ENCODE data around the gene RNF17. TPM values are rescaled to one million over a fixed set of nuclear protein-coding genes. Genes with fewer than 3 reads are reported as not detected.

The RNF17 gene
- total and polyA plus RNA-seq, 12 donors = 0.13 to 0.14 TPM; not detected in 10

- no peak overlapping the region for H3K4me3 ChIP-seq
- H3K27me3 ChIP-seq = peaks cover 0 to 3% (median 0%) of the 10 kb centered on the region in 7 donors
- no peaks in the 10 kb centered on the region for H3K4me1 ChIP-seq
- no peaks in the 10 kb centered on the region for H3K9me3 ChIP-seq
- no peak for ATAC-seq
- 68 to 89% methylated on average over 9 of the region's 9 CpGs for WGBS, 2 donors
- H3K27ac ChIP-seq = no peak overlapping the region
- no peaks in the 10 kb centered on the region for H3K36me3 ChIP-seq
- no peak for DNase-seq
- TF ChIP-seq CTCF (IDR thresholded peaks at IDR 0.05) = no peak
- intact Hi-C loops (cut with DNase I) = no loop called here
Observed at GRCh38 chr13:24842549-24843274, 78.7 kb downstream of the RNF17 start.

DNA sequence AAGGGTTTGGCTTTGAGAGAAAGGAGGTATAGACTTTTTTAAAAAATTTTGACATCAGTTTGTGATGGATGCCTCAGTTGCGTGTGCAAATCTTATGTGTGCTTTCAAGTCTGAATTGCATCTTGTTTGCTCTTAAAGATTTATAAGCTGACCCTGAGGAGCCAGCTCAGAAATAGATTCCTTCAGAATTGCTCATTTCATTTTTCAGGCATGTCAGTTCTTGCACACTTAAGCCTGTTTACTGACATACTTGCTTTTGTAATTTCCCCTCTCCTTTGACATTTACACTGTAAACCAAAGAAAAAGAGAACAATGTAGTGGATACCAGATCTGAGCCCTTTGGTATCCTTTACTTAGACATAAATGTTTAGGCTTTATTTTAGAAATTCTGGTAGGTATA, 87.6 kb downstream of the RNF17 start:
- Histone ChIP-seq H3K9me3 (no peaks in the 10 kb centered on the region), H3K4me1 (peaks cover 0 to 6% (median 0%) of the 10 kb centered on the region in 9 donors), H3K27me3 (peaks cover 0 to 7% (median 0%) of the 10 kb centered on the region in 7 donors), H3K27ac (no peak overlapping the region), H3K4me3 (no peak overlapping the region), H3K36me3 (no peaks in the 10 kb centered on the region)
- DNase-seq (no peak), ATAC-seq (no peak)
- 53 to 72% methylated on average over 1 of the region's 1 CpG for WGBS, 2 donors
- intact Hi-C loops (cut with DNase I) = loop anchor here in 1 of 10 donors (10.0 kb wide), 1 partner anchor 123 kb away; no protein-coding TSS in a partner anchor
- TF ChIP-seq CTCF (IDR thresholded peaks at IDR 0.05) = no peak

GRCh38 chr13:24854311-24854710, 90.3 kb downstream of the RNF17 start:
- DNase-seq = no peak
- H3K27ac ChIP-seq = no peak overlapping the region
- intact Hi-C loops (cut with DNase I) = loop anchor here in 1 of 10 donors (10.0 kb wide), 1 partner anchor 120 kb away; no protein-coding TSS in a partner anchor
- H3K36me3 ChIP-seq = no peaks in the 10 kb centered on the region
- ATAC-seq = no peak
- H3K9me3 ChIP-seq = no peaks in the 10 kb centered on the region
- no peak for TF ChIP-seq CTCF (IDR thresholded peaks at IDR 0.05)
- H3K4me1 ChIP-seq = peaks cover 0 to 6% (median 0%) of the 10 kb centered on the region in 9 donors
- no peak overlapping the region for H3K4me3 ChIP-seq
- H3K27me3 ChIP-seq = no peaks in the 10 kb centered on the region

- intact Hi-C loops (cut with DNase I) = loop anchor here in 1 of 10 donors (10.0 kb wide), 1 partner anchor 116 kb away; no protein-coding TSS in a partner anchor
- H3K27ac ChIP-seq = no peak overlapping the region
- no peak for TF ChIP-seq CTCF (IDR thresholded peaks at IDR 0.05)
- H3K4me3 ChIP-seq = no peak overlapping the region
- no peaks in the 10 kb centered on the region for H3K36me3 ChIP-seq
- no peak for ATAC-seq
- 79 to 83% methylated on average over 5 of the region's 5 CpGs for WGBS, 2 donors
- H3K27me3 ChIP-seq = peaks cover 0 to 7% (median 3%) of the 10 kb centered on the region in 7 donors
- DNase-seq = no peak
- H3K9me3 ChIP-seq = no peaks in the 10 kb centered on the region
- no peaks in the 10 kb centered on the region for H3K4me1 ChIP-seq
Observed at GRCh38 chr13:24858953-24859352, 95.0 kb downstream of the RNF17 start.

Measured in heart right ventricle (tissue), 16 donors.